ENCODE results near the gene RAB17. TPM values are rescaled to one million over a fixed set of nuclear protein-coding genes. Genes with fewer than 3 reads are reported as not detected.
A peak's percentile ranks its signal among the peaks of the same experiment; 100 is the strongest.

The RAB17 gene
- under 1 TPM in 3 of 5 donors, not detected in 2; 0.32 to 0.73 (median 0.62) TPM for total RNA-seq
- total RNA-seq (2013) = 0.18 TPM
- 0 to 0.20 (median 0) reads per million in 29 experiments for total RNA-seq

DNA sequence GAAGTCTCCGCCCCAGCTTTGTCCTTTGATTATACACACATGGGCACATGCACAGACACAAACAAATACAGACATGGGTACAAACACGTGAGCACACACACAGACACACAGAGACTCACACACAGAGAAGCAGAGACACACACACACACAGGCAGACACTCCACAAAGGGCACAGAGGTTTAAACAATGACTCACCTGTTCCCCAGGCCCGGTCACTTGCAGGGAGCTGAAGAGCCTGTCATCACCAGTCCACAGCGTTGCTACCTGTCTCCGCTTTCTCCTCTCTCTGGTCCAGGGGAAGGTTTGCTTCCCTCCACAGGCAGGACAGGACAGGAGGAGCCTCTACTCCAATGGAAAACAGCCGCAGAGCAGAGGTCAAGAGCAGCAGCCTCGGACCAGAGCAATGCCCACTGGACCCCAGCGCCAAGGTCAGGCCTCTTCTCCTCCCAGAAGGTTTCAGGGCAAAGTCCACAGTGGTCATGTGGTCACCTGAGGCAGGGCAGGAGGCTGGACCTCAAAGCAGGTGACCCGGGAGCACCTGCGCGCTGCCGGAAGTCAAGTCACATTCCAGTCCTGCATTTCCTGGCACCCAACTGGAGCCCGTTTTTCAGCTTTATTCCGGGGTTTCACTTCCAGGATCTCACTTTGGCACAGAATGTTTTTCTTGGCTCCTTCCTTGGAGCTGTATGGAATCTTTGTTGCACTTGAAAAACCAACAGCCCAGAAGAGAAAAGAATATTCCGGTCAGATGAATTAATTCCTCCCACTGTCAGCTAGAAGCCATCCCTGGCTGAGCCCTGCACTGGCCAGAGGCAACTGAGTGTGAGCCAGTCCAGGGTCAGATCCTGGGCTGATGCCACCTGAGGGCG is at the start of gene RAB17:
RAB17 (minus strand) TSS at position 463 of the 869 bp plus-strand sequence. CDS start 4,580 bp downstream, outside the sequence.
- H3K27ac Mint-ChIP-seq = no peak within 1 kb of the TSS
- POLR2A ChIA-PET = interaction anchor here in 1 of 2 donors (0.5 kb wide), 1 partner anchor 27 kb away, joined by 3 read pairs; no protein-coding TSS in a partner anchor
- 77% methylated on average over 14 of the region's 16 CpGs for WGBS (ENCODE audit: insufficient coverage)
- Histone ChIP-seq H3K4me1 (ENCODE audit: control insufficient read depth in 1 of 2, extremely low read depth in 1 of 2, insufficient read depth in 2 of 2, low read length in 2 of 2) (peaks cover 6 to 10% of the 10 kb centered on the region in 2 experiments), H3K36me3 (ENCODE audit: control insufficient read depth in 2 of 2, extremely low read depth in 1 of 2, insufficient read depth in 1 of 2, low read length in 1 of 2) (peaks cover 0 to 3% of the 10 kb centered on the region in 2 donors), H3K4me3 (ENCODE audit: control insufficient read depth in 1 of 2, extremely low read depth in 1 of 2, low read length in 1 of 2) (no peak within 1 kb of the TSS), H3K27ac (ENCODE audit: low read length) (no peak within 1 kb of the TSS), H3K27me3 (replicated peaks in 1 of 2; ENCODE audit: control insufficient read depth in 2 of 2, extremely low read depth in 1 of 2, insufficient read depth in 2 of 2, low read length in 1 of 2) (peaks cover 0 to 8% of the 10 kb centered on the region in 2 experiments), H3K9me3 (no peaks in the 10 kb centered on the region)
- CTCF ChIA-PET = interaction anchor here in 1 of 2 donors (0.7 kb wide), 1 partner anchor 78 kb away, joined by 3 read pairs; no protein-coding TSS in a partner anchor
- no peaks in the 10 kb centered on the region for H3K27me3 Mint-ChIP-seq
- peaks cover 8 to 13% (median 8%) of the 10 kb centered on the region in 3 donors for H3K4me1 Mint-ChIP-seq
- H3K4me3 Mint-ChIP-seq = peak within 1 kb of the TSS in 1 of 3 donors; percentile 11
- ATAC-seq (replicated peaks in 1 of 4) (no peak), DNase-seq (no peak)
- no peaks in the 10 kb centered on the region for H3K9me3 Mint-ChIP-seq
- H3K36me3 Mint-ChIP-seq = no peaks in the 10 kb centered on the region

- no peak for ATAC-seq (replicated peaks in 1 of 4)
- no peak overlapping the region for H3K27ac Mint-ChIP-seq
- H3K4me3 ChIP-seq (ENCODE audit: control insufficient read depth in 1 of 2, extremely low read depth in 1 of 2, low read length in 1 of 2) = no peak overlapping the region
- no peaks in the 10 kb centered on the region for H3K9me3 ChIP-seq
- no peak overlapping the region for H3K4me3 Mint-ChIP-seq
- H3K27me3 ChIP-seq (replicated peaks in 1 of 2; ENCODE audit: control insufficient read depth in 2 of 2, extremely low read depth in 1 of 2, insufficient read depth in 2 of 2, low read length in 1 of 2) = peaks cover 0 to 4% of the 10 kb centered on the region in 2 experiments
- 84% methylated on average over 3 of the region's 6 CpGs for WGBS (ENCODE audit: insufficient coverage)
- no peak overlapping the region for H3K27ac ChIP-seq (ENCODE audit: low read length)
- H3K9me3 Mint-ChIP-seq = peaks cover 2 to 7% (median 3%) of the 10 kb centered on the region in 3 donors
- peaks cover 6 to 8% (median 7%) of the 10 kb centered on the region in 3 donors for H3K4me1 Mint-ChIP-seq
- no peaks in the 10 kb centered on the region for H3K36me3 ChIP-seq (ENCODE audit: control insufficient read depth in 2 of 2, extremely low read depth in 1 of 2, insufficient read depth in 1 of 2, low read length in 1 of 2)
- H3K36me3 Mint-ChIP-seq = peaks cover 5% of the 10 kb centered on the region
- DNase-seq = no peak
- peaks cover 0 to 3% of the 10 kb centered on the region in 2 experiments for H3K4me1 ChIP-seq (ENCODE audit: control insufficient read depth in 1 of 2, extremely low read depth in 1 of 2, insufficient read depth in 2 of 2, low read length in 2 of 2)
- ChIA-PET POLR2A (no interaction called here), CTCF (interaction anchor here in 1 of 2 donors (0.5 to 1.3 kb wide), 2 partner anchors 15 to 106 kb away, joined by 4 to 8 read pairs; no protein-coding TSS in a partner anchor)
- H3K27me3 Mint-ChIP-seq = peaks cover 4 to 7% of the 10 kb centered on the region in 2 donors
These were observed 49.3 kb upstream of the RAB17 start for GRCh38 chr2:237639836-237640220.

DNA sequence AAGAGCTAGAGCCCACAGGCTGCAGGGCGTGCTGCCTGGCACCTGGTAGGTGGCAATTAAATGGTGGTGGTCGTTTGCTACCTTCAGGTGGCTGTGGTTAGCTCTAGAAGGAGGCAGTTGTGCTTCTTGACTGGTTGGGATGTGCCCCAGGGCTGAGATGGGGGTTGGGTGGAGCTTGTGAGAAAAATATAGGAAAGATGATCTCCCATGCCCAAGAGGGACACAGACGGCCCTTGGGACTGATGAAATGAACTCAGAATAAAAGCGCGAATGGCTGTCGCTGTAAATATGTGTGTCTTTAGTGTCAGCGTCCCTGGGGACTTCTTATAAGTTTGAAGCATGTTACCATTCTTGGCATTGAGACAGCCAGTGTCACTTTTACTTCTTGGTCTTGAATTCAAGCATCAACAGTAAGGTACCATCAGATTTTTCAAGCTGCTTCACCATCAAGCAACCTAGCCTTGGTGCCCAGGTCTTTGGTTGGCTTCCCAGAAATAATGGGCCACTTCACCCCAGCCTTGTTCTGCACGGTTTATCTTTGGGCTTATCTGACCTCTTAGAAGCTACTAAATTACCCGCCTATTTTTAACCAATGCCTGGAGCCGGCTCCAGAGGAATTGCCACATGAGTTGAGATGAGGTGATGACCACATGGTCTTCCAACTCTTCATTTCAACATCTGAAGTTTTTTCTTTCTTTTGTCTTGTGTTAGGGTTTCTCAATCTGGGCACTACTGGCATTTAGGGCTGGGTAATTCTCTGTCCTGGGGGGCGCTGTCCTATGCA is 48.7 kb upstream of the RAB17 start:
- 86% methylated on average over 1 of the region's 11 CpGs for WGBS (ENCODE audit: insufficient coverage)
- H3K27ac ChIP-seq (ENCODE audit: low read length) = no peak overlapping the region
- no peak for ATAC-seq (replicated peaks in 1 of 4)
- peaks cover 0 to 3% of the 10 kb centered on the region in 2 experiments for H3K4me1 ChIP-seq (ENCODE audit: control insufficient read depth in 1 of 2, extremely low read depth in 1 of 2, insufficient read depth in 2 of 2, low read length in 2 of 2)
- no peak overlapping the region for H3K4me3 ChIP-seq (ENCODE audit: control insufficient read depth in 1 of 2, extremely low read depth in 1 of 2, low read length in 1 of 2)
- Mint-ChIP-seq H3K9me3 (peaks cover 7 to 8% (median 8%) of the 10 kb centered on the region in 3 donors), H3K4me1 (peaks cover 6 to 8% (median 7%) of the 10 kb centered on the region in 3 donors), H3K27ac (no peak overlapping the region), H3K27me3 (peaks cover 4 to 7% of the 10 kb centered on the region in 2 donors), H3K36me3 (peaks cover 8% of the 10 kb centered on the region), H3K4me3 (no peak overlapping the region)
- ChIA-PET POLR2A (no interaction called here), CTCF (interaction anchor here in 1 of 2 donors (1.3 kb wide), 1 partner anchor 106 kb away, joined by 4 read pairs; no protein-coding TSS in a partner anchor)
- H3K27me3 ChIP-seq (replicated peaks in 1 of 2; ENCODE audit: control insufficient read depth in 2 of 2, extremely low read depth in 1 of 2, insufficient read depth in 2 of 2, low read length in 1 of 2) = peaks cover 0 to 4% of the 10 kb centered on the region in 2 experiments
- DNase-seq = no peak
- H3K36me3 ChIP-seq (ENCODE audit: control insufficient read depth in 2 of 2, extremely low read depth in 1 of 2, insufficient read depth in 1 of 2, low read length in 1 of 2) = no peaks in the 10 kb centered on the region
- H3K9me3 ChIP-seq = no peaks in the 10 kb centered on the region

DNA sequence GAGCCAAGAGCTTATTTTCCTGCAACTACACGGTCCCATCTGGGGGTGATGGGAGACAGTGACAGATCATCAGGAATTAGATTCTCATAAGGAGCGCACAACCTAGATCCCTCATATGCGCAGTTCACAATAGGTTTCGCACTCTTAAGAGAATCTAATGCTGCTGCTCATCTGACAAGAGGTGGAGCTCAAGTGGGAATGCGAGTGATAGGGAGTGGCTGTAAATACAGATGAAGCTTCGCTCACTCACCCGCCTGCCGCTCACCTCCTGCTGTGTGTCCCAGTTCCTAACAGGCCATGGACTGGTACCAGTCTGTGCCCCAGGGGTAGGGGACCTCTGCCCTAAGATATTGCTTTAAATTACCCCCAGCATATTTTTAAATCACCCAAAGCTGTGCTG is 47.6 kb upstream of the RAB17 start:
- Mint-ChIP-seq H3K4me1 (peaks cover 6 to 8% (median 7%) of the 10 kb centered on the region in 3 donors), H3K36me3 (peaks cover 8% of the 10 kb centered on the region), H3K27ac (no peak overlapping the region), H3K27me3 (peaks cover 4 to 9% of the 10 kb centered on the region in 2 donors), H3K9me3 (peaks cover 7 to 8% (median 8%) of the 10 kb centered on the region in 3 donors), H3K4me3 (no peak overlapping the region)
- H3K27me3 ChIP-seq (replicated peaks in 1 of 2; ENCODE audit: control insufficient read depth in 2 of 2, extremely low read depth in 1 of 2, insufficient read depth in 2 of 2, low read length in 1 of 2) = peaks cover 0 to 9% of the 10 kb centered on the region in 2 experiments
- ChIA-PET POLR2A (no interaction called here), CTCF (interaction anchor here in 1 of 2 donors (0.6 kb wide), 1 partner anchor 1039 kb away, joined by 3 read pairs; no protein-coding TSS in a partner anchor)
- ATAC-seq (replicated peaks in 1 of 4) = no peak
- DNase-seq = no peak
- H3K4me3 ChIP-seq (ENCODE audit: control insufficient read depth in 1 of 2, extremely low read depth in 1 of 2, low read length in 1 of 2) = no peak overlapping the region
- H3K27ac ChIP-seq (ENCODE audit: low read length) = no peak overlapping the region
- 100% methylated on average over 1 of the region's 8 CpGs for WGBS (ENCODE audit: insufficient coverage)
- H3K9me3 ChIP-seq = no peaks in the 10 kb centered on the region
- H3K36me3 ChIP-seq (ENCODE audit: control insufficient read depth in 2 of 2, extremely low read depth in 1 of 2, insufficient read depth in 1 of 2, low read length in 1 of 2) = no peaks in the 10 kb centered on the region
- peaks cover 0 to 3% of the 10 kb centered on the region in 2 experiments for H3K4me1 ChIP-seq (ENCODE audit: control insufficient read depth in 1 of 2, extremely low read depth in 1 of 2, insufficient read depth in 2 of 2, low read length in 2 of 2)

GRCh38 chr2:237637429-237638135 is 47.0 kb upstream of the RAB17 start:
- DNase-seq = no peak
- peaks cover 7 to 8% (median 8%) of the 10 kb centered on the region in 3 donors for H3K9me3 Mint-ChIP-seq
- no peak overlapping the region for H3K27ac Mint-ChIP-seq

More at GRCh38 chr2:237637429-237638135, 47.0 kb upstream of the RAB17 start:
- ATAC-seq (replicated peaks in 1 of 4) = no peak
- ChIA-PET CTCF (no interaction called here), POLR2A (no interaction called here)
- Mint-ChIP-seq H3K4me3 (no peak overlapping the region), H3K27me3 (peaks cover 7 to 13% of the 10 kb centered on the region in 2 donors), H3K36me3 (peaks cover 8% of the 10 kb centered on the region), H3K4me1 (peaks cover 6 to 8% (median 7%) of the 10 kb centered on the region in 3 donors)
- H3K36me3 ChIP-seq (ENCODE audit: control insufficient read depth in 2 of 2, extremely low read depth in 1 of 2, insufficient read depth in 1 of 2, low read length in 1 of 2) = no peaks in the 10 kb centered on the region
- no peak overlapping the region for H3K27ac ChIP-seq (ENCODE audit: low read length)
- peaks cover 0 to 3% of the 10 kb centered on the region in 2 experiments for H3K4me1 ChIP-seq (ENCODE audit: control insufficient read depth in 1 of 2, extremely low read depth in 1 of 2, insufficient read depth in 2 of 2, low read length in 2 of 2)
- WGBS (ENCODE audit: insufficient coverage) = no CpG with 5 or more reads among the region's 3 CpGs
- peaks cover 0 to 15% of the 10 kb centered on the region in 2 experiments for H3K27me3 ChIP-seq (replicated peaks in 1 of 2; ENCODE audit: control insufficient read depth in 2 of 2, extremely low read depth in 1 of 2, insufficient read depth in 2 of 2, low read length in 1 of 2)
- no peaks in the 10 kb centered on the region for H3K9me3 ChIP-seq
- H3K4me3 ChIP-seq (ENCODE audit: control insufficient read depth in 1 of 2, extremely low read depth in 1 of 2, low read length in 1 of 2) = no peak overlapping the region

All from T-cell (primary cell).